ES-I3 (cell line): ENCODE data around the gene FLYWCH1.

Experiments used
- H3K36me3 ChIP-seq: 2 replicates; pipeline ENCODE4 v1.6.1; 2013; ENCODE audit warnings: mild to moderate bottlenecking, low read length, control low read depth, moderate library complexity; ENCODE audit not compliant: insufficient read depth
- H3K4me1 ChIP-seq: 2 replicates; pipeline ENCODE4 v1.6.1; 2013; ENCODE audit warnings: mild to moderate bottlenecking, control low read depth, low read length; ENCODE audit not compliant: insufficient read depth
- H3K9ac ChIP-seq: 2 replicates; pipeline ENCODE4 v1.6.1; 2013; ENCODE audit warnings: low read depth, mild to moderate bottlenecking, low read length, moderate library complexity
- H3K9me3 ChIP-seq: 2 replicates; pipeline ENCODE4 v1.6.1; 2013; ENCODE audit warnings: mild to moderate bottlenecking, low read length, moderate library complexity; ENCODE audit not compliant: control insufficient read depth, insufficient read depth

Gene FLYWCH1, protein sequence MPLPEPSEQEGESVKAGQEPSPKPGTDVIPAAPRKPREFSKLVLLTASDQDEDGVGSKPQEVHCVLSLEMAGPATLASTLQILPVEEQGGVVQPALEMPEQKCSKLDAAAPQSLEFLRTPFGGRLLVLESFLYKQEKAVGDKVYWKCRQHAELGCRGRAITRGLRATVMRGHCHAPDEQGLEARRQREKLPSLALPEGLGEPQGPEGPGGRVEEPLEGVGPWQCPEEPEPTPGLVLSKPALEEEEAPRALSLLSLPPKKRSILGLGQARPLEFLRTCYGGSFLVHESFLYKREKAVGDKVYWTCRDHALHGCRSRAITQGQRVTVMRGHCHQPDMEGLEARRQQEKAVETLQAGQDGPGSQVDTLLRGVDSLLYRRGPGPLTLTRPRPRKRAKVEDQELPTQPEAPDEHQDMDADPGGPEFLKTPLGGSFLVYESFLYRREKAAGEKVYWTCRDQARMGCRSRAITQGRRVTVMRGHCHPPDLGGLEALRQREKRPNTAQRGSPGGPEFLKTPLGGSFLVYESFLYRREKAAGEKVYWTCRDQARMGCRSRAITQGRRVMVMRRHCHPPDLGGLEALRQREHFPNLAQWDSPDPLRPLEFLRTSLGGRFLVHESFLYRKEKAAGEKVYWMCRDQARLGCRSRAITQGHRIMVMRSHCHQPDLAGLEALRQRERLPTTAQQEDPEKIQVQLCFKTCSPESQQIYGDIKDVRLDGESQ

DNA sequence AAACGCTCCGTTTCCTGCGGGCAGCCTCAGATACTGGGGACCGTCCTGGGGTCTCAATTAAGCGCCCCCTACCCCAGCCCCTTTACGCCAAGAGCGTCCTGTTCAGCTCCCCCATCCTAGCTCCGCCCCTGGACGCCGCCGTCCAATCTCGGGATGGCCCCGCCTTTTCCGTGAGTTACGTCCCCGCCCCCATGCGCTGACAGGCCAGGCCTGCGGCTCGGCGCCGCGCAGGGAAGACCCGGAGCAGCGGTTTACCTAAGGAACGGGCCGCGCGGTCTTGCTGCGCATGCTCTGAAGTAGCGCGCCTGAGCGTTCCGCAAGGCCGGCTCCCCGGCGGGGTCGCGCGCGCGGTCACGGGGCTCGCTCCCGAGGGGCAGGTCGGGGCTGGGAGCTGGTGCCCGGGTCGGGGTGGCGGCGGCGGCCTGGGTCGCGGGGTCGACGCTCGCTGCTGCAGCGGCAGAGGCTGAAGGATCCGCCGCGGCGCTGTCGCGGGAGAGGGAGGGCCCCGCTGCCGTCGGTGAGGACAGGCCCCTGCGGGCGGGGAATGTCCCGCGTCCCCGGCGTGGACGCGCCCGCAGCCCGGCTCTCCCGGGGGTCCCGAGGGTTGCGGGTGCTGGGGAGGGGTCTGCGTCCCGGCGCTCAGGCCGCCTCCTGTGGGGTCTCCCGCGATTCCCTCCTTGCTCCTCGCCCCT is at the start of gene FLYWCH1:
Gene FLYWCH1 (plus strand): TSS at position 294 of the 692 bp plus-strand sequence. CDS start 17,755 bp downstream, outside the sequence.
- Histone ChIP-seq H3K9ac (peak within 1 kb of the TSS; percentile 92), H3K36me3 (no peaks in the 10 kb centered on the region), H3K4me1 (no peaks in the 10 kb centered on the region), H3K9me3 (no peaks in the 10 kb centered on the region)

DNA sequence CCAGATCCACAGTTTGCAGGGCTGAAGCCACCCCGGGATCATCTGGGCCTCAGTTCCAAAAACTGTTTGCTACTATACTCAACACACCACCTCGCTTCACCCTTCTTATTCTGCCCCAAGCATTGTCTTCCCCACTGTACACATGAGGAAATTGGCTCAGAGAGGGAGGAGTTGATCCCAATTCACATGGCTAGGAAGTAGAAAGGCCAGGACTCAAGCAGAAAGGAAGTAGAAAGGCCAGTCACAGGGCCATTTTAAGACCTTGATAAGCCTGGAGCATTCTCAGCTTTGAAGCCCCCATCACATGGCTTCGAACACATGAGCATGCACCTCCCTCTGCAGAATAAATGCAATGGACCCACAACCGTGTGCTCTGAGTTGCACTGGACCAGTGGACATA is 46.1 kb upstream of the FLYWCH1 start:
- Histone ChIP-seq H3K9ac (no peak overlapping the region), H3K4me1 (no peaks in the 10 kb centered on the region), H3K36me3 (no peaks in the 10 kb centered on the region), H3K9me3 (peaks cover 3% of the 10 kb centered on the region; the same call in 1 of the 2 replicates)

DNA sequence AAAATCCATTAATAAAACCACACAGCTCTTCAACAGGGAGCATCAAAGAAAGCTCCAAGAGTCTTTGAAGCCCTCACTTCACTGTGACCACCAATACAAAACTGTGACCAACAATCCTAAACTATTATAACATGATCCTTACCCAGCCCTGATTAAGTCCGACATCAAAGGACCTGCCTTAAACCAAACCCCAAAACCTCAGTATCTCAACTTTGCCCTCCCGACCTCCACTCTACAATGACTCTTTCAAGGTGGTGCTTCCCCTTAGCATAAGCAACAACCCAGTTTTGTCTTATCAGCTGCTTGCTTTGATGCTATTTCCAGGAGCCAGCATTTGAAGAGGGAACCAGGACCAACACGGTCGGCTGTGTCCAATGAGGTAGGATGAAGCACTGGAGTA is 45.3 kb upstream of the FLYWCH1 start:
- Histone ChIP-seq H3K9me3 (no peaks in the 10 kb centered on the region), H3K4me1 (no peaks in the 10 kb centered on the region), H3K9ac (no peak overlapping the region), H3K36me3 (no peaks in the 10 kb centered on the region)

DNA sequence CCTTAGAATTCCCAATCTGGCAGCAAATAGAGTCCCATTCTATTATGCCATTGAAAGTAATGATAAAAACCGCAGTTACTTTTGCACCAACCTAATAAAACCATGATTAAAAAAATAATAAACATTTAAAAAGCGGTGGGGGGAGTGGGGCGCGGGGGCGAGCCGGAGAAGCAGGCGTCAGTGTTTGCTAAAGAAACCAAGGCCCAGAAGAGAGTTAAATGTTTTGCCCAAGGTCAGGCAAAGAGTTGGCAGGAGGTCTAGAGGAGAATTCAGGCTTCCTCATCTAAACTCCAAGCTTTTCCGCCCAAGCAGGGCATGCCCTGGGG is 44.1 kb upstream of the FLYWCH1 start:
- no peaks in the 10 kb centered on the region for H3K9me3 ChIP-seq
- no peaks in the 10 kb centered on the region for H3K4me1 ChIP-seq
- peak overlapping the region; percentile 75 for H3K9ac ChIP-seq
- H3K36me3 ChIP-seq, result no peaks in the 10 kb centered on the region

DNA sequence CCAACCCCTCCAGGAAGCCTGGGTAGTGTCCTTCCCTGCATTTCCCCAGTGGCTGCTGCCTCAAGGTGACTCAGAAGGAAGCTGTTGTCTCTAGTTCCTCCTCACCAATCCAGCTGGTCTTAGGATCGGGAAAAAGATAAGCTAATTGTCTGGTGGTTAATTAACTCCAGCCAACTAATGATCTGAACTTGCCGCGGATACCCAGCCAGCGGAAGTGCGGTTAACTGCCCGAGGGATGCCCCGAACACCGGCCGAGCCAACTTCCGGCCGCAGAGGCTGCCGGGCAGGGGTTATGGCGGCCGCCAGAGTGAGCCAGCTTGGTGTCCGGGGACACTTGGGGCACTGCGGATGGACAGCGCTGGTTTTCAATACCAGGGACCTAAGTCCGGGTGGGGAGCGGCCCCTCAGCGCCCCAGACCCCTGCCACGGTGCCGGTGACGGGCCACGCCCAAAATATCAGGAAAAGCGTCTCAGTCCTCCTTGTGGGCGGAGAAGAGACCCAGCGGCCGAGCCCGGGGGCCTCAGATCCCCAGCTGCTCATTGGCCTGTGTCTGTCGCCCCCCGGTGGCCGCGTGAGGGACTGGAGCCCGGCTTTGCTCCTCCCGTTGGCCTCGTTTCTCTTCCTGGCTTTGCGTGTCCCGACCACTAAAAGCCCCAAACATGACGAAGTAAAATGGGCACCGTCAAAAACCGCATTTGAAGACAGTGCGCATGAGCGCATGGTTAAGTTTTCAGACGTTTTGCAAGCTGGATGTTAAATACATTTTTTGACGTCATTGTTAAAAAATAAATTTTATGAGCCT is 43.5 kb upstream of the FLYWCH1 start:
- no peaks in the 10 kb centered on the region for H3K4me1 ChIP-seq
- no peaks in the 10 kb centered on the region for H3K36me3 ChIP-seq
- peak overlapping the region; percentile 75 for H3K9ac ChIP-seq
- H3K9me3 ChIP-seq, result no peaks in the 10 kb centered on the region

DNA sequence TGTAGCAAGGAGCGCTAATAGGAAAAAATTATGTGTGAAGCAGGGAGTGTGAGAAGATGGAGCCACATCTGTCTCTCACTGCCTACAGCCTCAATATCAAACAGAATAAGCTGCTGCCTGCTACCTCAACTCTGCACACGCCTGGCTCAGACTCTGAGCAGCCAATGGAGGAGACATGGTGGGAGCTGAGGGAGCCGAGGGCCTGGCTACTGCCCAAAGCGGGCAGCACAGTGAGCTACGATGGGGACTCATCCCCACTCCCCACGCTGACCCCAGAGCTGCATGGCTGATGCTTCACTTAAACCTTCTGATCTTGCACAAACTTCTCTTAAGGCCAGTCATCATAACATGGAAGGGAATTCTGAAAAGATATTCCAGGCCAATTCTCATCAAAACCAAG is 39.8 kb upstream of the FLYWCH1 start:
- H3K36me3 ChIP-seq, result no peaks in the 10 kb centered on the region
- H3K9me3 ChIP-seq, result no peaks in the 10 kb centered on the region

DNA sequence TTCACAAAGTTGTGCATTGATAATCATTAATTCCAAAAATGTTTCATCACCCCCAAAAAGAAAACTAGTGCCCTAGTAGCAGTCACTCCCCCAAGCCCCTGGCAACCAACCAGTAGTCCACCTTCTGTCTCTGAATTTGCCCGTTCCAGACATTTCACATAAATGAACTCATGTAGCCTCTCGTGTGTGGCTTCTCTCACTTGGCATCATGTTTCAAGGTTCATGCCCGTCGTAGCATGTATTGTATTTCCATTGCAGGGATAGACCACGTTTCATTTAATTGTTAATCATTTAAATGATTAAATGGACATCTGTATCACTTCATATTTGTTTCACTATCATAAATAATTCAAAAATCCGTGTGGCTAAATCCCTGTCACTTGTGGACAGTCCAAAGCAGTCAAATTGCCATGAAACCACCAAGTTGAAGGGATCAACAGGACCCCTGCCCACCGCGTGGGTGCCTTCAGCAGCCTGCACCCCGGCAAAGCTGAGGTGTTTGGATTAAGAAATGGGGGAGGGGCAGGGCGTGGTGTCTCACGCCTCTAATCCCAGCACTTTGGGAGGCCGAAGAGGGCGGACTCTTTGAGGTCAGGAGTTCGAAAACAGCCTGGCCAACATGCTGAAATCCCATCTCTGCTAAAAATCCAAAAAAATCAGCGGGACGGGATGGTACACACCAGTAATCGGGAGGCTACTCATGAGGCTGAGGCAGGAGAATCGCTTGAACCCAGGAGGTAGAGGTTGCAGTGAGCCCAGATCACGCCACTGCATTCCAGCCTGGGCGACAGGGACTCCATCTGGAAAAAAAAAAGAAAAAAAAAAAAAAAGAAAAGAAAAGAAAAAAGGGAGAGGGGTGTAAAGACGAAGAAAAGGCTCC is 37.5 kb upstream of the FLYWCH1 start:
- peak overlapping the region; percentile 11; the same call in 1 of the 2 replicates for H3K9ac ChIP-seq
- no peaks in the 10 kb centered on the region for H3K36me3 ChIP-seq
- no peaks in the 10 kb centered on the region for H3K9me3 ChIP-seq
- H3K4me1 ChIP-seq, result no peaks in the 10 kb centered on the region

More for the DNA sequence above, 39.8 kb upstream of the FLYWCH1 start:
- H3K9ac ChIP-seq, result no peak overlapping the region
- no peaks in the 10 kb centered on the region for H3K4me1 ChIP-seq

DNA sequence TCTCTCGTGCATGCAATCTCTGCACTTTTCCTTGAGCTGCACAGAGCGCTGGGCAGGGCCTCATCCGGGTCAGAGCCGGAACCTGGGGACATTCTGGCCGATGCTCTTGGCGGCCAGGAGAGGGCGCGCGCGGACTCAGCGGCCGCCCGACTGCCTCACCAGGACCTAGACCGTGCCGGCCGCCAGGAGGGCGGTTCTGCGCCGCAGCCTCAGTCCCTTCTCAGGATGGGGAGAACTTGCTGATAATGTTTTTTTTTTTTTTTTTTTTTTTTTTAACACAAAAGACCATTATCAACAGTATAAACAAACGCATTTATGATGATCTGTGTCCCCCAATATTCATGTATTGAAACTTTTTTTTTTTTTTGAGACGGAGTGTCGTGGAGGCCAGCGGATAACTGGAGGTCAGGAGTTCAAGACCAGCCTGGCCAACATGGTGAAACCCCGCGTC is 36.8 kb upstream of the FLYWCH1 start:
- Histone ChIP-seq H3K4me1 (no peaks in the 10 kb centered on the region), H3K9ac (peak overlapping the region; percentile 11; the same call in 1 of the 2 replicates), H3K9me3 (peaks cover 5% of the 10 kb centered on the region; the same call in 1 of the 2 replicates), H3K36me3 (no peaks in the 10 kb centered on the region)

DNA sequence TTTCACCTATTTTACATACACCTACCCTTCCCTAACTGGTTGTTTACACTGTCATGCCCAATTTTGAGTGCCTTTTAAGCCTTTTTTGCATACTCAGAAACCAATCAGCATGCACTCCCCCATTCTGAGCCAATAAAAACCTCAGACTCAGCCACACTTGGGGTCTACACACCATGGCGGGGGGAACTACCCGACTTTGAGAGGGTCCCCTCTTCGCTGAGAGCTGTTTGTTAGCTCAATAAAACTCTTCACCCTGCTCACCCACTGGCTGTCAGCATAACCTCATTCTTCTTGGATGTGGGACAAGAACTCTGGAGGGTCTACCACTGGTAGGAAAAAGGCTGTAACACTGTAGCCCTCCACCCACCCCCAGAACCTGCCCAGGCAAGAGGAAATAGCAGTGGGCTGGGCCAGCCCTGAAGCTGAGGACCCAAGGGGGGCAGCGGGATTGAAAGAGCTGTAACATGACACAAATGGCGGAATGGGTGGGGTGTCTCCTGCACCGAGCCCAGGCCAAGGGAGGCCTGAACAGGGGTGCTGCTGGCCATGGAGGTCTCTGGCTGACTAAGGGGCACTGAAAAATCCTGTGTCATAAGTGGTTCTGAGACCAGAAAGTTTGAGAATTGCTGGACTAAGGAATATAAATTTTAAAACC is 31.8 kb upstream of the FLYWCH1 start:
- peaks cover 7% of the 10 kb centered on the region; the same call in 1 of the 2 replicates for H3K9me3 ChIP-seq
- no peaks in the 10 kb centered on the region for H3K36me3 ChIP-seq
- H3K4me1 ChIP-seq, result no peaks in the 10 kb centered on the region
- no peak overlapping the region for H3K9ac ChIP-seq

DNA sequence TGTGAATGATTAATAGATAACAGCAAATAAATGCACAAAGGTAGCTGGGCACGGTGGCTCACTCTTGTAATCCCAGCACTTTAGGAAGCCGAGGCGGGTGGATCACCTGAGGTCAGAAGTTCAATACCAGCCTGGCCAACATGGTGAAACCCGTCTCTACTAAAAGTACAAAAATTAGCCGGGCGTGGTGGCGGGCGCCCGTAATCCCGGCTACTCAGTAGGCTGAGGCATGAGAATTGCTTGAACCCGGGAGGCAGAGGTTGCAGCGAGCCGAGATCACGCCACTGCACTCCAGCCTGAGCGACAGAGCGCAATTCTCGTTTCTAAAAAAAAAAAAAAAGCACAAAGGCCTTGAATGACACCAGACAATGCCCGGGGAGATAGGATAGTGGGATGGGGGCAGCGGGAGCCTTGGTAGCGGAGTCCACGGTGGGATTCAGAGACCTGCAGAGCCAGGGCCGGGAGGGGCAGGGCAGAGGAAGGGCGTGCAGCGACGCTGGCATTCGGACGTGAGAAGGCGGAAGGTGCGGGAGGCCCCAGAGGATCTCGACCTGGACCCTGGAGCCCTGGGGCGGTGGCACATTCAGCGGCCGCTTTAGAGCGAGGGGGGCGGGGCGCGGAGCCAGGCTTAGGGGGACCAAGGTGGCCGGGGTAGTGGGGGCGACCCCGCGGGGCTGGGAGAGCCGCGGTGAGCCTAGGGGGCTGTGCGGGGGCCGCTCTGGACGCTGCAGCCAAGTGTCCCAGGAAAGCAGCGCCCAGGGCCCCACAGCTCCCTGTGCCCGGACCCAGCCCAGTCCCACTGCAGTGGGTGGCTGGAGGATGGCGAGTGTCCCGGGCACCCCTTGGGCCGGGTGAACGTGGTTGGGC is 29.7 kb upstream of the FLYWCH1 start:
- Histone ChIP-seq H3K36me3 (no peaks in the 10 kb centered on the region), H3K9ac (peak overlapping the region; percentile 100), H3K9me3 (peaks cover 7% of the 10 kb centered on the region; the same call in 1 of the 2 replicates), H3K4me1 (no peaks in the 10 kb centered on the region)

DNA sequence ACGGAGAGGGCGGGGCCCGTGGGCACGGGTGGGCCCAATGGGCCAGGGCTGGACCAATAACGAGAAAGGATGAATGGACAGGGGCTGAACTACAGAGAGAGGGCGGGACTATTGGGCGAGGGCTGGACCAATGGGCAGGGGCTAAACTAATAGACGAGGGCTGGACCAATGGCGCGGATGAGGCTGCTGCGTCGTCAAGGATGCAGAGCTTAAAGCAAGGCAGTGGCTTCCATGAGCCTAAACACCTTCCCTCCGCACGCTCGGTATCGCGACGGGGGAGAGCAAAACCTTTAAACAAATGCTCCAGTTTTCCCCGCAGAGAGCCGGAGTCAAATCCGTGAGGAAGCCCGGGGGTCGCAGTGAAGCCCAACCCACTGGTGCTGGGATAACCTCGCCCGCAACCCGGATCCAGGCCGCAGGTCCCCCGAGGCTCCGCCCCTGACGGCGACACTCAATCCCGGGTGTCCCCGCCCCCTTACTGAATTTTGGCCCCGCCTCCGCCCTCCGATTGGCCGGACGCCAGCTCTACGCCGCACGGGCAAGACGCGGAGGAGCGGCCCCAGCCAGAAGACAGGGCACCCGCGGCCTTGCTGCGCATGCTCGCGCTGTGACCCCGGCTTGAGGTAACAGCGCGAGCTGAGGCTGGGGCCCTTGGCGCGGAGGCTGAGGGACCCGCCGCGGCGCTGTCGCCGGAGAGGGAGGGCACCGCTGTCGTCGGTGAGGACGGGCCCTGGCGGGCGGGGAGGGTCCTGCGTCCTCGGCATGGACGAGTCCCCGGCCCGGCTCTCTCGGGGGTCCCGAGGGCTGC is 28.9 kb upstream of the FLYWCH1 start, which contains the start of gene FLYWCH2:
Gene FLYWCH2 (plus strand): TSS at position 566 of the 808 bp plus-strand sequence. CDS start 13,235 bp downstream, outside the sequence.
- Histone ChIP-seq H3K9ac (peak within 1 kb of the TSS; percentile 100), H3K4me1 (no peaks in the 10 kb centered on the region), H3K36me3 (no peaks in the 10 kb centered on the region), H3K9me3 (peaks cover 7% of the 10 kb centered on the region; the same call in 1 of the 2 replicates)
